Measurements from ENCODE around the gene PRDM16.

GRCh38 chr1:3113741-3114056 is 44.7 kb downstream of the PRDM16 start:
- TF ChIP-seq CTCF (IDR thresholded peaks at IDR 0.05; ENCODE audit: low read depth, low read length) = no peak
- TF ChIP-seq POLR2A (IDR thresholded peaks at IDR 0.05; ENCODE audit: extremely low read depth, insufficient read length) = no peak
